ENCODE data around the gene PHACTR1. TPM values are rescaled to one million over a fixed set of nuclear protein-coding genes. Genes with fewer than 3 reads are reported as not detected.

PHACTR1 gene
- total and polyA plus RNA-seq, 4 donors: 0.31 to 1.5 (median 0.79) TPM

- no peak for TF ChIP-seq MAX (IDR thresholded peaks at IDR 0.05)
- no peak for TF ChIP-seq TAF1 (conservative IDR thresholded peaks at IDR 0.05)
These were observed 381.4 kb downstream of the PHACTR1 start (continued) for GRCh38 chr6:13098006-13098405.

GRCh38 chr6:13098793-13099570 lies 382.4 kb downstream of the PHACTR1 start:
- Histone ChIP-seq H3K9me3 (ENCODE audit: control insufficient read depth in 4 of 4, low read length in 3 of 4) (no peaks in the 10 kb centered on the region), H3K9ac (ENCODE audit: low read depth in 1 of 2, low read length in 2 of 2) (no peak overlapping the region), H3K36me3 (ENCODE audit: control insufficient read depth in 4 of 4, insufficient read depth in 3 of 4, low read depth in 1 of 4, low read length in 3 of 4) (no peaks in the 10 kb centered on the region), H3K27ac (ENCODE audit: low read depth in 1 of 2, low read length in 2 of 2) (no peak overlapping the region), H3K27me3 (ENCODE audit: control insufficient read depth in 4 of 4, insufficient read depth in 4 of 4, low read length in 3 of 4) (no peaks in the 10 kb centered on the region), H3K4me1 (ENCODE audit: control insufficient read depth in 4 of 4, insufficient read depth in 4 of 4, low read length in 3 of 4) (peaks cover 0 to 6% (median 0%) of the 10 kb centered on the region in 4 donors), H3K4me3 (ENCODE audit: low read depth in 1 of 3, low read length in 3 of 3) (no peak overlapping the region)
- TF ChIP-seq TAF1 (conservative IDR thresholded peaks at IDR 0.05) (no peak), ZBTB33 (IDR thresholded peaks at IDR 0.05) (no peak), HNF4G (IDR thresholded peaks at IDR 0.05) (no peak), NR2F2 (IDR thresholded peaks at IDR 0.05) (no peak), CTCF (IDR thresholded peaks at IDR 0.05; ENCODE audit: low read depth, low read length, missing input control) (no peak), FOXA1 (IDR thresholded peaks at IDR 0.05) (no peak), ATF3 (IDR thresholded peaks at IDR 0.05) (no peak), GABPA (IDR thresholded peaks at IDR 0.05 in 1 of 2, conservative IDR thresholded peaks at IDR 0.05 in 1 of 2) (no peak), YY1 (IDR thresholded peaks at IDR 0.05) (no peak), SP1 (IDR thresholded peaks at IDR 0.05) (no peak), MAX (IDR thresholded peaks at IDR 0.05) (no peak), EGR1 (IDR thresholded peaks at IDR 0.05; ENCODE audit: low read depth in 2 of 2) (no peak), JUND (IDR thresholded peaks at IDR 0.05) (no peak), RXRA (IDR thresholded peaks at IDR 0.05) (no peak), RAD21 (IDR thresholded peaks at IDR 0.05) (no peak), FOXA2 (IDR thresholded peaks at IDR 0.05) (no peak), REST (IDR thresholded peaks at IDR 0.05) (no peak)
- 81% methylated on average over 5 of the region's 5 CpGs for WGBS
- DNase-seq (ENCODE audit: low spot score): no peak

Data from liver (tissue), 9 donors.